ENCODE results near the gene MARCHF7.

DNA sequence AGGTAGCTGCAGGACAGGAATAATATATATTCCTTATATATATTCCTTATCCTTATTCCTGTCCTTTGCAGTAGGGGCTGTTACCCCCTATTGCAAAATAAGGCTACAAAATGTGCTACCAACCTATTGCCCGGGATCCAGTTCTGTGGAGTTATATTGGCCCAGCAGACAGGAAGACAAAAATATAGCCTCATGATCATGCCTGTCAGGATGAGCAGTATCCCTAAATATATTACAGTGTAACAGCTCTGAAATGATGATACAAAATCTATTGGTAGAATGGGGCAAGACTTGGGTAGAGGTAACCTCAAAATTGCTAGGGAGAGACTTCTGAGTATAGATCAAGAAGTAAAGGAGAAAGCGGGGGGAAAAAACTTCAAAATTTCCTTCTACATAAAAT lies 31.6 kb upstream of the MARCHF7 start:
- TF ChIP-seq, protein P1, sequence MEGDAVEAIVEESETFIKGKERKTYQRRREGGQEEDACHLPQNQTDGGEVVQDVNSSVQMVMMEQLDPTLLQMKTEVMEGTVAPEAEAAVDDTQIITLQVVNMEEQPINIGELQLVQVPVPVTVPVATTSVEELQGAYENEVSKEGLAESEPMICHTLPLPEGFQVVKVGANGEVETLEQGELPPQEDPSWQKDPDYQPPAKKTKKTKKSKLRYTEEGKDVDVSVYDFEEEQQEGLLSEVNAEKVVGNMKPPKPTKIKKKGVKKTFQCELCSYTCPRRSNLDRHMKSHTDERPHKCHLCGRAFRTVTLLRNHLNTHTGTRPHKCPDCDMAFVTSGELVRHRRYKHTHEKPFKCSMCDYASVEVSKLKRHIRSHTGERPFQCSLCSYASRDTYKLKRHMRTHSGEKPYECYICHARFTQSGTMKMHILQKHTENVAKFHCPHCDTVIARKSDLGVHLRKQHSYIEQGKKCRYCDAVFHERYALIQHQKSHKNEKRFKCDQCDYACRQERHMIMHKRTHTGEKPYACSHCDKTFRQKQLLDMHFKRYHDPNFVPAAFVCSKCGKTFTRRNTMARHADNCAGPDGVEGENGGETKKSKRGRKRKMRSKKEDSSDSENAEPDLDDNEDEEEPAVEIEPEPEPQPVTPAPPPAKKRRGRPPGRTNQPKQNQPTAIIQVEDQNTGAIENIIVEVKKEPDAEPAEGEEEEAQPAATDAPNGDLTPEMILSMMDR (IDR thresholded peaks at IDR 0.05; ENCODE audit: insufficient read depth, low read depth, low read length) = no peak
- TF ChIP-seq EZH2 (IDR thresholded peaks at IDR 0.05; ENCODE audit: insufficient read depth, low read length) = no peak

Measured in astrocyte (in vitro differentiated cells and primary cell).